HEK293 (cell line): Measurements from ENCODE around the gene MTCL1.

Experiments used
- CTCF ChIP-seq: fragments of 450-650 bp; formaldehyde crosslinking; IDR thresholded peaks from 2 replicates; pipeline ENCODE4 v1.5.1; 2016; ENCODE audit warnings: missing biosample characterization, missing genetic modification characterization
- KLF9 ChIP-seq: fragments of 450-650 bp; formaldehyde crosslinking; IDR thresholded peaks from 2 replicates; pipeline ENCODE4 v1.5.1; 2016; ENCODE audit warnings: missing biosample characterization, missing genetic modification characterization, low read depth
- REST ChIP-seq: fragments of 450-650 bp; formaldehyde crosslinking; IDR thresholded peaks from 2 replicates; pipeline ENCODE4 v1.5.1; 2016; ENCODE audit warnings: missing biosample characterization, missing genetic modification characterization
- TSHZ1 ChIP-seq: fragments of 450-650 bp; formaldehyde crosslinking; IDR thresholded peaks from 2 replicates; pipeline ENCODE4 v1.5.1; 2016; ENCODE audit warnings: missing biosample characterization, missing genetic modification characterization, borderline replicate concordance
- ZBTB44 ChIP-seq: fragments of 450-650 bp; IDR thresholded peaks from 2 replicates; pipeline ENCODE4 v1.5.1; 2018; ENCODE audit warnings: missing biosample characterization, mild to moderate bottlenecking, missing genetic modification characterization
- ZFP37 ChIP-seq: fragments of 450-650 bp; formaldehyde crosslinking; IDR thresholded peaks from 2 replicates; pipeline ENCODE4 v1.5.1; 2016; ENCODE audit warnings: missing biosample characterization, missing genetic modification characterization
- ZNF146 ChIP-seq: fragments of 450-650 bp; formaldehyde crosslinking; IDR thresholded peaks from 2 replicates; pipeline ENCODE4 v1.5.1; 2016; ENCODE audit warnings: missing biosample characterization, missing genetic modification characterization
- ZNF274 ChIP-seq, 2 experiments: fragments of 200-500 bp in 1 of 2; fragments of 450-650 bp in 1 of 2; sonication (Bioruptor generic) in 1 of 2; formaldehyde crosslinking in 1 of 2; IDR thresholded peaks; 2 replicates each; pipeline versions ENCODE4 v1.5.1 to v1.6.1; 2014 to 2016; ENCODE audit warnings: borderline replicate concordance in 1 of 2, inconsistent platforms in 1 of 2, low read length in 1 of 2, missing biosample characterization in 1 of 2, missing genetic modification characterization in 1 of 2
- ZNF350 ChIP-seq: fragments of 450-650 bp; formaldehyde crosslinking; IDR thresholded peaks from 2 replicates; pipeline ENCODE4 v1.5.0; 2017; ENCODE audit warnings: missing biosample characterization, mild to moderate bottlenecking, missing genetic modification characterization
- ZNF549 ChIP-seq: fragments of 450-650 bp; IDR thresholded peaks from 2 replicates; pipeline ENCODE4 v1.5.1; 2018; ENCODE audit warnings: missing biosample characterization, missing genetic modification characterization, mild to moderate bottlenecking, inconsistent platforms, moderate library complexity
- ZNF596 ChIP-seq: fragments of 450-650 bp; IDR thresholded peaks from 2 replicates; pipeline ENCODE4 v1.5.0; 2018; ENCODE audit warnings: missing biosample characterization, mild to moderate bottlenecking, missing genetic modification characterization, moderate library complexity
- ZSCAN5A ChIP-seq: fragments of 450-650 bp; formaldehyde crosslinking; IDR thresholded peaks from 2 replicates; pipeline ENCODE4 v1.5.1; 2016; ENCODE audit warnings: missing biosample characterization, missing genetic modification characterization

- TF ChIP-seq ZNF596 (tag by site-specific recombination) (no peak), REST (tag by site-specific recombination) (no peak), ZNF146 (tag by site-specific recombination) (no peak), ZSCAN5A (tag by site-specific recombination) (no peak), CTCF (tag by site-specific recombination) (no peak), ZNF274 (IDR thresholded peaks at IDR 0.05; ENCODE audit: low read length) (no peak), ZNF274 (tag by site-specific recombination; IDR thresholded peaks at IDR 0.05; ENCODE audit: borderline replicate concordance) (no peak), ZNF549 (tag by site-specific recombination) (no peak), ZBTB44 (no peak), ZFP37 (no peak), KLF9 (no peak), TSHZ1 (tag by site-specific recombination) (no peak), ZNF350 (tag by site-specific recombination) (no peak)
Measured at GRCh38 chr18:8794156-8794933, 89.0 kb downstream of the MTCL1 start.
